HCT116 (cell line): ENCODE data around the gene KRTAP20-2. TPM values are rescaled to one million over a fixed set of nuclear protein-coding genes. Genes with fewer than 3 reads are reported as not detected.

Experiments used
- ATAC-seq: fragments of 200-7000 bp; cut with Tn5 transposase; 2 replicates; pipeline ENCODE4 v1.9.1; 2020; ENCODE audit warnings: mild to moderate bottlenecking, moderate library complexity
- BruUV-seq: library from RNA; stranded (reverse); fragments of 400-500 nt; replicated peaks from 2 replicates; lab custom pipeline; 2021; lab: Mats Ljungman, UMichigan
- CTCF ChIA-PET: fragments of 300-600 bp; sonication (Branson Sonifier 250); formaldehyde crosslinking; loops from one replicate; lab custom pipeline; 2021; ENCODE audit warnings: antibody characterized with exemption; lab: Charles Lee
- POLR2A ChIA-PET: fragments of 300-600, 350-600 bp; sonication (Branson Sonifier 250); formaldehyde crosslinking; loops from one replicate; lab custom pipeline; 2021; ENCODE audit warnings: antibody characterized with exemption; lab: Charles Lee
- RAD21 ChIA-PET, 2 experiments: fragments of 300-600 bp; sonication (Branson Sonifier 250); formaldehyde crosslinking; loops; one replicate each; lab custom pipeline; 2023; ENCODE audit warnings: low total read pairs in 2 of 2; ENCODE audit not compliant: uncharacterized antibody in 2 of 2, unreplicated experiment in 2 of 2, low non-redundant PET in 1 of 2; lab: Charles Lee
- DNase-seq: peaks from one replicate; pipeline ENCODE4 v3.0.0-alpha.2; 2010; ENCODE audit warnings: low read depth, low spot score
- H2AFZ ChIP-seq: fragments of 200-600 bp; shearing (Covaris generic), sonication (generic); 2 replicates; pipeline ENCODE4 v1.6.1; 2017; ENCODE audit warnings: low read depth, mixed run types, mixed read lengths, antibody characterized with exemption, low read length; ENCODE audit not compliant: poor library complexity, severe bottlenecking
- H3K27ac ChIP-seq: 2 replicates; pipeline ENCODE4 v1.5.1; 2012; ENCODE audit warnings: low read depth, low read length
- H3K27me3 ChIP-seq: fragments of 200-600 bp; sonication (generic); 2 replicates; pipeline ENCODE4 v1.6.1; 2016; ENCODE audit warnings: mixed run types, low read length, mixed read lengths; ENCODE audit not compliant: insufficient read depth
- H3K36me3 ChIP-seq, 2 experiments: fragments of 200-500 bp in 1 of 2; fragments of 200-600 bp in 1 of 2; sonication (Bioruptor generic) in 1 of 2; sonication (generic) in 1 of 2; 2 replicates each; pipeline versions ENCODE4 v1.5.1 to v1.6.1; 2014 to 2016; ENCODE audit warnings: low read length in 2 of 2, inconsistent platforms in 1 of 2, mixed read lengths in 1 of 2, mixed run types in 1 of 2; ENCODE audit not compliant: insufficient read depth in 2 of 2, control insufficient read depth in 1 of 2
- H3K4me1 ChIP-seq, 2 experiments: fragments of 200-600 bp in 1 of 2; sonication (generic) in 1 of 2; 2 replicates each; pipeline versions ENCODE4 v1.5.1 to v1.6.1; 2012 to 2017; ENCODE audit warnings: low read length in 2 of 2, inconsistent platforms in 1 of 2, mild to moderate bottlenecking in 1 of 2, mixed read lengths in 1 of 2, mixed run types in 1 of 2, moderate library complexity in 1 of 2; ENCODE audit not compliant: insufficient read depth in 2 of 2, control insufficient read depth in 1 of 2
- H3K4me2 ChIP-seq: fragments of 200-600 bp; sonication (generic); 2 replicates; pipeline ENCODE4 v1.6.1; 2017; ENCODE audit warnings: mixed run types, low read length, mixed read lengths
- H3K4me3 ChIP-seq, 2 experiments: fragments of 200-600 bp in 1 of 2; sonication (generic) in 1 of 2; replicated peaks in 1 of 2; 2 replicates each; pipeline ENCODE4 v1.5.1; 2011 to 2016; ENCODE audit warnings: low read length in 2 of 2, control low read depth in 1 of 2, low read depth in 1 of 2, mild to moderate bottlenecking in 1 of 2, mixed read lengths in 1 of 2, mixed run types in 1 of 2
- H3K79me2 ChIP-seq: fragments of 200-600 bp; sonication (generic); 2 replicates; pipeline ENCODE4 v1.6.1; 2017; ENCODE audit warnings: mild to moderate bottlenecking, mixed run types, low read length, moderate library complexity, mixed read lengths; ENCODE audit not compliant: insufficient read depth
- H3K9ac ChIP-seq: fragments of 200-600 bp; sonication (generic); 2 replicates; pipeline ENCODE4 v1.6.1; 2016; ENCODE audit warnings: low read length, mixed read lengths
- H3K9me2 ChIP-seq: fragments of 200-600 bp; sonication (generic), shearing (Covaris generic); 2 replicates; pipeline ENCODE4 v1.6.1; 2017; ENCODE audit warnings: mixed run types, mild to moderate bottlenecking, moderate library complexity; ENCODE audit not compliant: insufficient read depth
- H3K9me3 ChIP-seq, 2 experiments: fragments of 200-500 bp in 1 of 2; fragments of 200-600 bp in 1 of 2; sonication (Bioruptor generic) in 1 of 2; sonication (generic) in 1 of 2; 2 replicates each; pipeline ENCODE4 v1.6.1; 2014 to 2017; ENCODE audit warnings: low read length in 2 of 2, mixed read lengths in 2 of 2, inconsistent platforms in 1 of 2, low read depth in 1 of 2, mild to moderate bottlenecking in 1 of 2, mixed run types in 1 of 2, moderate library complexity in 1 of 2; ENCODE audit not compliant: control insufficient read depth in 1 of 2, insufficient read depth in 1 of 2
- H4K20me1 ChIP-seq: fragments of 200-600 bp; sonication (generic), shearing (Covaris generic); 2 replicates; pipeline ENCODE4 v1.6.1; 2017; ENCODE audit warnings: mixed run types, mild to moderate bottlenecking, moderate library complexity; ENCODE audit not compliant: insufficient read depth
- CBX3 ChIP-seq: IDR thresholded peaks from 2 replicates; pipeline ENCODE4 v1.6.1; 2012; ENCODE audit warnings: low read depth
- EGR1 ChIP-seq: IDR thresholded peaks from 2 replicates; pipeline ENCODE4 v1.6.1; 2012; ENCODE audit warnings: low read depth
- ELF1 ChIP-seq: IDR thresholded peaks from 2 replicates; pipeline ENCODE4 v1.6.1; 2012; ENCODE audit warnings: low read depth, borderline replicate concordance
- EZH2 ChIP-seq: fragments of 200-600 bp; sonication (generic); IDR thresholded peaks from 2 replicates; pipeline ENCODE4 v1.6.1; 2017; ENCODE audit warnings: antibody characterized with exemption, mixed run types
- EZH2phosphoT487 ChIP-seq: fragments of 200-600 bp; IDR thresholded peaks from 2 replicates; pipeline ENCODE4 v1.6.1; 2018; ENCODE audit warnings: antibody characterized with exemption, borderline replicate concordance
- FOSL1 ChIP-seq: IDR thresholded peaks from 2 replicates; pipeline ENCODE4 v1.6.1; 2012; ENCODE audit warnings: low read depth
- JUND ChIP-seq: IDR thresholded peaks from 2 replicates; pipeline ENCODE4 v1.6.1; 2012
- POLR2AphosphoS5 ChIP-seq: IDR thresholded peaks from 2 replicates; pipeline ENCODE4 v1.6.1; 2011; ENCODE audit warnings: mild to moderate bottlenecking, low read depth, low read length, moderate library complexity
- RAD21 ChIP-seq: IDR thresholded peaks from 2 replicates; pipeline ENCODE4 v1.6.1; 2012; ENCODE audit warnings: low read depth, mild to moderate bottlenecking
- REST ChIP-seq: IDR thresholded peaks from 2 replicates; pipeline ENCODE4 v1.6.1; 2012; ENCODE audit warnings: low read depth
- SIN3A ChIP-seq: IDR thresholded peaks from 2 replicates; pipeline ENCODE4 v1.6.1; 2012; ENCODE audit warnings: low read depth
- SP1 ChIP-seq: IDR thresholded peaks from 2 replicates; pipeline ENCODE4 v1.6.1; 2012; ENCODE audit warnings: low read depth
- SRF ChIP-seq: IDR thresholded peaks from 2 replicates; pipeline ENCODE4 v1.6.1; 2012; ENCODE audit warnings: low read depth
- TCF7L2 ChIP-seq: IDR thresholded peaks from 2 replicates; pipeline ENCODE4 v1.7.0; 2011; ENCODE audit warnings: borderline replicate concordance, inconsistent platforms; ENCODE audit not compliant: insufficient read depth, insufficient read length; ENCODE audit errors: extremely low read depth
- YY1 ChIP-seq: IDR thresholded peaks from 2 replicates; pipeline ENCODE4 v1.6.1; 2011; ENCODE audit warnings: low read length, low read depth, moderate library complexity, mild to moderate bottlenecking; ENCODE audit not compliant: insufficient replicate concordance; ENCODE audit errors: extremely low read depth
- ZFX ChIP-seq: fragments of 450-650 bp; IDR thresholded peaks from 2 replicates; pipeline ENCODE4 v1.6.1; 2017
- ZNF274 ChIP-seq: fragments of 200-500 bp; sonication (Bioruptor generic); IDR thresholded peaks from 2 replicates; pipeline ENCODE4 v1.6.1; 2014; ENCODE audit warnings: mild to moderate bottlenecking, low read depth, low read length, inconsistent platforms
- intact Hi-C: fragments of 100-400 bp; cut with micrococcal nuclease; formaldehyde crosslinking; loops from 2 replicates; pipeline ENCODE4 v1.10.0; 2022
- total RNA-seq: library from RNA; stranded (reverse); gene quantifications from one replicate; pipeline ENCODE4 v1.2.1, GENCODE V29; 2021; ENCODE audit not compliant: unreplicated experiment
- TF ChIP-seq, protein P1 (sequence below): IDR thresholded peaks from 2 replicates; pipeline ENCODE4 v1.6.1; 2011; ENCODE audit warnings: mild to moderate bottlenecking, low read length, moderate library complexity; ENCODE audit not compliant: insufficient replicate concordance; ENCODE audit errors: extremely low read depth
- TF ChIP-seq, protein P2 (sequence below): IDR thresholded peaks from 2 replicates; pipeline ENCODE4 v1.6.1; 2012
- TF ChIP-seq, protein P3 (sequence below), 3 experiments: fragments of 200-600 bp in 1 of 3; sonication (generic) in 1 of 3; IDR thresholded peaks in 2 of 3; conservative IDR thresholded peaks in 1 of 3; 2 replicates each; pipeline ENCODE4 v1.5.1; 2012 to 2017; ENCODE audit warnings: low read depth in 2 of 3, low read length in 2 of 3, antibody characterized with exemption in 1 of 3, borderline replicate concordance in 1 of 3, control low read depth in 1 of 3, mild to moderate bottlenecking in 1 of 3, mixed read lengths in 1 of 3, mixed run types in 1 of 3, moderate library complexity in 1 of 3; ENCODE audit not compliant: insufficient read depth in 1 of 3

KRTAP20-2 gene
- total RNA-seq, 1 experiment from 2014 or later, result not detected

GRCh38 chr21:30684506-30684905, 49.5 kb downstream of the KRTAP20-2 start:
- Histone ChIP-seq H3K9ac (no peak overlapping the region), H3K9me2 (no peaks in the 10 kb centered on the region), H3K4me3 (no peak overlapping the region), H3K27me3 (no peaks in the 10 kb centered on the region)
- no TSS peak for BruUV-seq
- TF ChIP-seq SP1, result no peak
- no peak for TF ChIP-seq FOSL1
- TF ChIP-seq RAD21, result no peak
- TF ChIP-seq SIN3A, result no peak
- TF ChIP-seq TCF7L2, result no peak
- TF ChIP-seq POLR2AphosphoS5, result no peak
- TF ChIP-seq EZH2, result no peak
- TF ChIP-seq ELF1, result no peak
- no peak for TF ChIP-seq JUND
- TF ChIP-seq YY1, result no peak
- TF ChIP-seq, protein P1, sequence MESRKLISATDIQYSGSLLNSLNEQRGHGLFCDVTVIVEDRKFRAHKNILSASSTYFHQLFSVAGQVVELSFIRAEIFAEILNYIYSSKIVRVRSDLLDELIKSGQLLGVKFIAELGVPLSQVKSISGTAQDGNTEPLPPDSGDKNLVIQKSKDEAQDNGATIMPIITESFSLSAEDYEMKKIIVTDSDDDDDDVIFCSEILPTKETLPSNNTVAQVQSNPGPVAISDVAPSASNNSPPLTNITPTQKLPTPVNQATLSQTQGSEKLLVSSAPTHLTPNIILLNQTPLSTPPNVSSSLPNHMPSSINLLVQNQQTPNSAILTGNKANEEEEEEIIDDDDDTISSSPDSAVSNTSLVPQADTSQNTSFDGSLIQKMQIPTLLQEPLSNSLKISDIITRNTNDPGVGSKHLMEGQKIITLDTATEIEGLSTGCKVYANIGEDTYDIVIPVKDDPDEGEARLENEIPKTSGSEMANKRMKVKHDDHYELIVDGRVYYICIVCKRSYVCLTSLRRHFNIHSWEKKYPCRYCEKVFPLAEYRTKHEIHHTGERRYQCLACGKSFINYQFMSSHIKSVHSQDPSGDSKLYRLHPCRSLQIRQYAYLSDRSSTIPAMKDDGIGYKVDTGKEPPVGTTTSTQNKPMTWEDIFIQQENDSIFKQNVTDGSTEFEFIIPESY, result no peak
- TF ChIP-seq EZH2phosphoT487, result no peak
- TF ChIP-seq REST, result no peak
- TF ChIP-seq, protein P2, sequence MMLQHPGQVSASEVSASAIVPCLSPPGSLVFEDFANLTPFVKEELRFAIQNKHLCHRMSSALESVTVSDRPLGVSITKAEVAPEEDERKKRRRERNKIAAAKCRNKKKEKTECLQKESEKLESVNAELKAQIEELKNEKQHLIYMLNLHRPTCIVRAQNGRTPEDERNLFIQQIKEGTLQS, result no peak
- no peak for TF ChIP-seq ZFX
- no peak for TF ChIP-seq SRF
- TF ChIP-seq EGR1, result no peak
- TF ChIP-seq CBX3, result no peak
- TF ChIP-seq ZNF274, result no peak
- TF ChIP-seq, protein P3, sequence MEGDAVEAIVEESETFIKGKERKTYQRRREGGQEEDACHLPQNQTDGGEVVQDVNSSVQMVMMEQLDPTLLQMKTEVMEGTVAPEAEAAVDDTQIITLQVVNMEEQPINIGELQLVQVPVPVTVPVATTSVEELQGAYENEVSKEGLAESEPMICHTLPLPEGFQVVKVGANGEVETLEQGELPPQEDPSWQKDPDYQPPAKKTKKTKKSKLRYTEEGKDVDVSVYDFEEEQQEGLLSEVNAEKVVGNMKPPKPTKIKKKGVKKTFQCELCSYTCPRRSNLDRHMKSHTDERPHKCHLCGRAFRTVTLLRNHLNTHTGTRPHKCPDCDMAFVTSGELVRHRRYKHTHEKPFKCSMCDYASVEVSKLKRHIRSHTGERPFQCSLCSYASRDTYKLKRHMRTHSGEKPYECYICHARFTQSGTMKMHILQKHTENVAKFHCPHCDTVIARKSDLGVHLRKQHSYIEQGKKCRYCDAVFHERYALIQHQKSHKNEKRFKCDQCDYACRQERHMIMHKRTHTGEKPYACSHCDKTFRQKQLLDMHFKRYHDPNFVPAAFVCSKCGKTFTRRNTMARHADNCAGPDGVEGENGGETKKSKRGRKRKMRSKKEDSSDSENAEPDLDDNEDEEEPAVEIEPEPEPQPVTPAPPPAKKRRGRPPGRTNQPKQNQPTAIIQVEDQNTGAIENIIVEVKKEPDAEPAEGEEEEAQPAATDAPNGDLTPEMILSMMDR (IDR thresholded peaks at IDR 0.05 in 2 of 3, conservative IDR thresholded peaks at IDR 0.05 in 1 of 3; ENCODE audit: borderline replicate concordance in 1 of 3, insufficient read depth in 1 of 3, low read depth in 2 of 3, low read length in 2 of 3), result no peak
- TF ChIP-seq, all 23 proteins: peak for 0
- intact Hi-C loops, result no loop called here
- POLR2A ChIA-PET, result no interaction called here
- Histone ChIP-seq H3K9me3 (peaks cover 4 to 5% of the 10 kb centered on the region in 2 experiments; a peak in 2 of 4 replicates), H2AFZ (no peak overlapping the region), H3K4me1 (no peaks in the 10 kb centered on the region), H3K27ac (no peak overlapping the region), H3K79me2 (no peaks in the 10 kb centered on the region), H3K36me3 (no peaks in the 10 kb centered on the region), H3K4me2 (no peak overlapping the region), H4K20me1 (no peaks in the 10 kb centered on the region)
- no peak for DNase-seq
- CTCF ChIA-PET, result no interaction called here
- no peak for ATAC-seq
- RAD21 ChIA-PET, result no interaction called here
